ENCODE measurements around the gene B3GNT9.

B3GNT9 gene

GRCh38 chr16:67120025-67120424, 30.8 kb downstream of the B3GNT9 start:
- no peak overlapping the region for H3K4me3 ChIP-seq (ENCODE audit: low read depth, low read length)
- CTCF ChIA-PET: interaction anchor here (0.9 to 1.9 kb wide), 8 partner anchors 9 to 166 kb away, joined by 3 to 8 read pairs (median 4); no protein-coding TSS in a partner anchor
- no peak for DNase-seq (ENCODE audit: low read depth, low spot score)
- POLR2A ChIA-PET: no interaction called here
- no peak for TF ChIP-seq CTCF (IDR thresholded peaks at IDR 0.05; ENCODE audit: insufficient read depth, low read length, missing control alignments)

DNA sequence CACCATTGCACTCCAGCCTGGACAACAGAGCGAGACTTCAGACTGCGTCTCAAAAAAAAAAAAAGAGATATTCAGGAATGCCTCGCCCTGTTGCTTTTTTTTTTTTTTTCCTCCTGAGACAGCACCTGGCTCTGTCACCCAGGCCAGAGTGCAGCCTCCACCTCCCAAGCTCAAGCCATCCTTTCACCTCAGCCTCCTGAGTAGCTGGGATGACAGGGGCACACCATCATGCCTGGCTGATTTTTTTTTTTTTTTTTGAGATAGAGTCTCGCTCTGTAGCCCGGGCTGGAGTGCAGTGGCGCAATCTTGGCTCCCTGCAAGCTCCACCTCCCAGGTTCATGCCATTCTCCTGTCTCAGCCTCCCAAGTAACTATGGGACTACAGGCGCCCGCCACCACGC, 33.1 kb downstream of the B3GNT9 start:
- H3K4me3 ChIP-seq (ENCODE audit: low read depth, low read length): no peak overlapping the region
- ChIA-PET CTCF (interaction anchor here (1.4 to 1.7 kb wide), 2 partner anchors 14 to 37 kb away, joined by 3 to 5 read pairs; no protein-coding TSS in a partner anchor), POLR2A (interaction anchor here (0.7 to 1.1 kb wide), 2 partner anchors 12 to 109 kb away, joined by 3 read pairs; partner anchors contain the start of gene TMEM208)
- DNase-seq (ENCODE audit: low read depth, low spot score): no peak
- no peak for TF ChIP-seq CTCF (IDR thresholded peaks at IDR 0.05; ENCODE audit: insufficient read depth, low read length, missing control alignments)

GRCh38 chr16:67116388-67117311, 34.1 kb downstream of the B3GNT9 start:
- TF ChIP-seq CTCF (IDR thresholded peaks at IDR 0.05; ENCODE audit: insufficient read depth, low read length, missing control alignments): no peak
- DNase-seq (ENCODE audit: low read depth, low spot score): no peak
- no peak overlapping the region for H3K4me3 ChIP-seq (ENCODE audit: low read depth, low read length)
- POLR2A ChIA-PET: no interaction called here
- CTCF ChIA-PET: interaction anchor here (0.9 to 1.7 kb wide), 7 partner anchors 13 to 156 kb away, joined by 3 to 10 read pairs (median 4); partner anchors contain the start of gene CES3

DNA sequence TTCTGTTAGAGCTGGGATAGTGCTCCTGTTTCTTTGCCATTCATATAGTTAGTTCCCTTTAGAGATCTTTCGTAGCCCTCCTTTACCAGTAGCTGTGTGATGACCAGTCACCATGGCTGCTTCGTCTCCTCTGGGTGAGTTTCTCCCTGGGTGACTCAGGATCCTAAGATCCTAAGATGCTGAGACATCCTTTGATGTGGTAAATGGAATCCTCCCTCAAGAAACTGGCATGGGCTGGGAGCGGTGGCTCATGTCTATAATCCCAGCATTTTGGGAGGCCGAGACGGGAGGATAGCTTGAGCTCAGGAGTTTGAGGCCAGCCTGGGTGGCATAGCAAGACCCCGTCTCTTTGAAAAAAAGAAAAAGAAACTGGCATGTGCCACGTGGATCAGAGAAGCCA, 35.2 kb downstream of the B3GNT9 start:
- ChIA-PET POLR2A (interaction anchor here (0.8 kb wide), 1 partner anchor 26 kb away, joined by 3 read pairs; no protein-coding TSS in a partner anchor), CTCF (interaction anchor here (0.6 to 1.6 kb wide), 8 partner anchors 14 to 155 kb away, joined by 3 to 10 read pairs (median 4); partner anchors contain the start of gene CES3)
- no peak overlapping the region for H3K4me3 ChIP-seq (ENCODE audit: low read depth, low read length)
- no peak for TF ChIP-seq CTCF (IDR thresholded peaks at IDR 0.05; ENCODE audit: insufficient read depth, low read length, missing control alignments)
- peak; percentile 74 for DNase-seq (ENCODE audit: low read depth, low spot score)

DNA sequence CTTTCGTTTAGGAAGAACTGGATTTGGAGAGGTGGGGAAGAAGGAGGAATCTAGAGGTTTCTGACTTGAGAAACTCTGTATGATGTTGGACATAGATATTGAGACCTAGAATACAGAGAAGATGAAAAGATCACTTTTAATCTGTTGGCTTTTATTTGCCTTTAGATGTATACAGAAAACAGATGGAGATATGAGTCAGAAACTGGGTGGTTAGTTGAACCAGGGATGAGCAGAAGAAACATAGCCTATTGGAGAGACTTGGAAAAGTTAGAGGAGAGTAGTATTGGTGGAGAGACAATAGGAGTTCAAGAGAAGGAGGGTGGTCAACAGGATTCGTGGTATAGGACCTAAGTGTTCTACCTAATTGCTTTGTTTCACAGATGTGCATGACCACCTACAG, 36.0 kb downstream of the B3GNT9 start:
- ChIA-PET CTCF (interaction anchor here (1.1 to 1.6 kb wide), 4 partner anchors 11 to 73 kb away, joined by 3 to 10 read pairs (median 4); no protein-coding TSS in a partner anchor), POLR2A (no interaction called here)
- TF ChIP-seq CTCF (IDR thresholded peaks at IDR 0.05; ENCODE audit: insufficient read depth, low read length, missing control alignments): no peak
- H3K4me3 ChIP-seq (ENCODE audit: low read depth, low read length): no peak overlapping the region
- no peak for DNase-seq (ENCODE audit: low read depth, low spot score)
